Measurements from ENCODE around the gene TET2.

- TF ChIP-seq, protein P1, sequence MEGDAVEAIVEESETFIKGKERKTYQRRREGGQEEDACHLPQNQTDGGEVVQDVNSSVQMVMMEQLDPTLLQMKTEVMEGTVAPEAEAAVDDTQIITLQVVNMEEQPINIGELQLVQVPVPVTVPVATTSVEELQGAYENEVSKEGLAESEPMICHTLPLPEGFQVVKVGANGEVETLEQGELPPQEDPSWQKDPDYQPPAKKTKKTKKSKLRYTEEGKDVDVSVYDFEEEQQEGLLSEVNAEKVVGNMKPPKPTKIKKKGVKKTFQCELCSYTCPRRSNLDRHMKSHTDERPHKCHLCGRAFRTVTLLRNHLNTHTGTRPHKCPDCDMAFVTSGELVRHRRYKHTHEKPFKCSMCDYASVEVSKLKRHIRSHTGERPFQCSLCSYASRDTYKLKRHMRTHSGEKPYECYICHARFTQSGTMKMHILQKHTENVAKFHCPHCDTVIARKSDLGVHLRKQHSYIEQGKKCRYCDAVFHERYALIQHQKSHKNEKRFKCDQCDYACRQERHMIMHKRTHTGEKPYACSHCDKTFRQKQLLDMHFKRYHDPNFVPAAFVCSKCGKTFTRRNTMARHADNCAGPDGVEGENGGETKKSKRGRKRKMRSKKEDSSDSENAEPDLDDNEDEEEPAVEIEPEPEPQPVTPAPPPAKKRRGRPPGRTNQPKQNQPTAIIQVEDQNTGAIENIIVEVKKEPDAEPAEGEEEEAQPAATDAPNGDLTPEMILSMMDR (IDR thresholded peaks at IDR 0.05) = no peak
- TF ChIP-seq POLR2A (IDR thresholded peaks at IDR 0.05; ENCODE audit: low read depth) (no peak), POLR2AphosphoS5 (IDR thresholded peaks at IDR 0.05) (no peak)
These were observed 89.7 kb downstream of the TET2 start for GRCh38 chr4:105236202-105236915.
